GM23338 (cell line): ENCODE measurements around the gene PSMD6. TPM values are rescaled to one million over a fixed set of nuclear protein-coding genes. Genes with fewer than 3 reads are reported as not detected.

Experiments used
- ATAC-seq: fragments of 200-7000 bp; cut with Tn5 transposase; 3 replicates; pipeline ENCODE4 v1.9.1; 2020
- DNase-seq: peaks from one replicate; pipeline ENCODE4 v3.0.0-alpha.2; 2015; ENCODE audit warnings: low spot score
- H2AFZ ChIP-seq: fragments of 200-600 bp; sonication (generic); 2 replicates; pipeline ENCODE4 v1.8.0; 2016; ENCODE audit warnings: antibody characterized with exemption, mild to moderate bottlenecking, moderate library complexity
- H3F3A ChIP-seq: fragments of 200-600 bp; sonication (generic); replicated peaks from 2 replicates; pipeline ENCODE4 v1.8.0; 2017; ENCODE audit warnings: antibody characterized with exemption, mixed run types, low read depth
- H3K27ac ChIP-seq: fragments of 200-600 bp; sonication (generic); 2 replicates; pipeline ENCODE4 v1.6.1; 2016; ENCODE audit warnings: low read depth
- H3K27me3 ChIP-seq: fragments of 200-600 bp; sonication (generic); 2 replicates; pipeline ENCODE4 v1.8.0; 2016; ENCODE audit warnings: mild to moderate bottlenecking, mixed run types, moderate library complexity; ENCODE audit not compliant: insufficient read depth
- H3K36me3 ChIP-seq: fragments of 200-600 bp; sonication (generic); 2 replicates; pipeline ENCODE4 v1.8.0; 2016; ENCODE audit warnings: mild to moderate bottlenecking; ENCODE audit not compliant: insufficient read depth
- H3K4me1 ChIP-seq: fragments of 200-600 bp; sonication (generic); 2 replicates; pipeline ENCODE4 v1.8.0; 2016; ENCODE audit warnings: mild to moderate bottlenecking, moderate library complexity; ENCODE audit not compliant: insufficient read depth
- H3K4me2 ChIP-seq: fragments of 200-600 bp; sonication (generic); 2 replicates; pipeline ENCODE4 v1.7.1; 2017; ENCODE audit warnings: mixed run types
- H3K4me3 ChIP-seq: fragments of 200-600 bp; sonication (generic); 2 replicates; pipeline ENCODE4 v1.6.1; 2016; ENCODE audit warnings: mixed run types
- H3K79me2 ChIP-seq: fragments of 200-600 bp; sonication (generic); replicated peaks from 2 replicates; pipeline ENCODE4 v1.8.0; 2017; ENCODE audit warnings: mild to moderate bottlenecking; ENCODE audit not compliant: insufficient read depth
- H3K9me2 ChIP-seq: fragments of 200-600 bp; sonication (generic); 2 replicates; pipeline ENCODE4 v1.8.0; 2017; ENCODE audit not compliant: insufficient read depth
- H4K20me1 ChIP-seq: fragments of 200-600 bp; sonication (generic); replicated peaks from 2 replicates; pipeline ENCODE4 v1.8.0; 2017; ENCODE audit warnings: mild to moderate bottlenecking; ENCODE audit not compliant: insufficient read depth
- H3K27ac Mint-ChIP-seq: 2 replicates; pipeline ENCODE4 v1.8.0; 2020; ENCODE audit warnings: inconsistent platforms, mild to moderate bottlenecking, moderate library complexity, mixed read lengths
- H3K27me3 Mint-ChIP-seq: 3 replicates; pipeline ENCODE4 v1.8.0; 2022; ENCODE audit warnings: low read depth, mild to moderate bottlenecking, moderate library complexity, mixed read lengths, inconsistent platforms; ENCODE audit not compliant: insufficient read depth, poor library complexity
- H3K36me3 Mint-ChIP-seq: 3 replicates; pipeline ENCODE4 v1.8.0; 2021; ENCODE audit warnings: low read depth, mild to moderate bottlenecking, inconsistent platforms, moderate library complexity, mixed read lengths
- H3K4me1 Mint-ChIP-seq: 3 replicates; pipeline ENCODE4 v1.8.0; 2020; ENCODE audit warnings: mild to moderate bottlenecking, inconsistent platforms, mixed read lengths
- H3K4me3 Mint-ChIP-seq: 3 replicates; pipeline ENCODE4 v1.8.0; 2021; ENCODE audit warnings: moderate library complexity, mild to moderate bottlenecking, inconsistent platforms, mixed read lengths
- H3K9me3 Mint-ChIP-seq: 3 replicates; pipeline ENCODE4 v1.8.0; 2020; ENCODE audit warnings: moderate library complexity, mild to moderate bottlenecking, inconsistent platforms, mixed read lengths
- CREB1 ChIP-seq: fragments of 250-450 bp; sonication (Bioruptor Pico); IDR thresholded peaks from 2 replicates; pipeline ENCODE4 v1.5.0; 2020; ENCODE audit warnings: low read depth, mild to moderate bottlenecking, moderate library complexity
- EZH2 ChIP-seq: fragments of 200-600 bp; sonication (generic); IDR thresholded peaks from one replicate; pipeline ENCODE4 v1.8.0; 2017; ENCODE audit warnings: antibody characterized with exemption, mild to moderate bottlenecking, low read depth; ENCODE audit not compliant: unreplicated experiment
- EZH2phosphoT487 ChIP-seq: fragments of 200-600 bp; sonication (generic); IDR thresholded peaks from one replicate; pipeline ENCODE4 v1.8.1; 2018; ENCODE audit warnings: antibody characterized with exemption; ENCODE audit not compliant: unreplicated experiment
- JUNB ChIP-seq: IDR thresholded peaks from one replicate; pipeline ENCODE4 v1.6.1; 2016; ENCODE audit warnings: antibody characterized with exemption; ENCODE audit not compliant: unreplicated experiment
- NANOG ChIP-seq: IDR thresholded peaks from 2 replicates; pipeline ENCODE4 v1.6.1; 2016; ENCODE audit warnings: antibody characterized with exemption, borderline replicate concordance
- POLR2AphosphoS5 ChIP-seq: IDR thresholded peaks from 2 replicates; pipeline ENCODE4 v1.6.1; 2016; ENCODE audit warnings: antibody characterized with exemption, low read depth
- STAT1 ChIP-seq: IDR thresholded peaks from one replicate; pipeline ENCODE4 v1.6.1; 2016; ENCODE audit warnings: antibody characterized with exemption; ENCODE audit not compliant: unreplicated experiment
- ZNF114 ChIP-seq: fragments of 250-450 bp; sonication (Bioruptor Pico); IDR thresholded peaks from 2 replicates; pipeline ENCODE4 v1.5.0; 2020; ENCODE audit warnings: mild to moderate bottlenecking, moderate library complexity
- ZNF331 ChIP-seq: fragments of 250-450 bp; sonication (Bioruptor Pico); IDR thresholded peaks from 2 replicates; pipeline ENCODE4 v1.5.0; 2020; ENCODE audit warnings: low read depth, mild to moderate bottlenecking, moderate library complexity
- polyA plus RNA-seq: library from polyadenylated mRNA; unstranded; fragments of >200 nt; fragmentation: Nextera tagmentation; extraction: Ambion mirVana; gene quantifications from 2 replicates; pipeline ENCODE4 v1.2.1, GENCODE V29; 2016
- total RNA-seq: library from RNA; depleted of rRNA; stranded (reverse); fragments of >200 nt; shearing (Covaris generic); gene quantifications from 2 replicates; pipeline ENCODE4 v1.2.3, GENCODE V29; 2014
- TF ChIP-seq, protein P1 (sequence below): IDR thresholded peaks from 2 replicates; pipeline ENCODE4 v1.6.1; 2016; ENCODE audit warnings: antibody characterized with exemption
- TF ChIP-seq, protein P2 (sequence below), 2 experiments: fragments of 200-600 bp in 1 of 2; sonication (generic) in 1 of 2; conservative IDR thresholded peaks; 2 replicates each; pipeline versions ENCODE4 v1.5.1 to v1.6.1; 2016 to 2017; ENCODE audit warnings: antibody characterized with exemption in 2 of 2, low read depth in 2 of 2, mild to moderate bottlenecking in 2 of 2, moderate library complexity in 1 of 2
- TF ChIP-seq, protein P3 (sequence below): fragments of 250-450 bp; sonication (Bioruptor Pico); IDR thresholded peaks from 2 replicates; pipeline ENCODE4 v1.5.0; 2020; ENCODE audit warnings: mild to moderate bottlenecking, moderate library complexity
- TF ChIP-seq, protein P4 (sequence below): IDR thresholded peaks from one replicate; pipeline ENCODE4 v1.6.1; 2018; ENCODE audit warnings: antibody characterized with exemption; ENCODE audit not compliant: unreplicated experiment

The PSMD6 gene
- total and polyA plus RNA-seq, 2 experiments from 2014 or later: 98.1 to 205 TPM

GRCh38 chr3:63963496-63963895 is 59.8 kb downstream of the PSMD6 start:
- no peak overlapping the region for H3K4me3 Mint-ChIP-seq
- no peak overlapping the region for H3K27ac Mint-ChIP-seq
- H3K27me3 ChIP-seq: no peaks in the 10 kb centered on the region
- no peak for DNase-seq
- H3K79me2 ChIP-seq: peaks cover 3% of the 10 kb centered on the region; the same call in 1 of the 2 replicates
- H3K4me2 ChIP-seq: no peak overlapping the region
- no peak for ATAC-seq
- H4K20me1 ChIP-seq: no peaks in the 10 kb centered on the region
- no peaks in the 10 kb centered on the region for H3K9me3 Mint-ChIP-seq
- H3K9me2 ChIP-seq: no peaks in the 10 kb centered on the region
- H3K4me1 ChIP-seq: peaks cover 37% of the 10 kb centered on the region
- H3K36me3 Mint-ChIP-seq: no peaks in the 10 kb centered on the region
- no peak overlapping the region for H3K4me3 ChIP-seq
- no peak overlapping the region for H2AFZ ChIP-seq
- no peaks in the 10 kb centered on the region for H3K36me3 ChIP-seq
- H3K27me3 Mint-ChIP-seq: peaks cover 3% of the 10 kb centered on the region
- H3F3A ChIP-seq: no peaks in the 10 kb centered on the region
- TF ChIP-seq, protein P1, sequence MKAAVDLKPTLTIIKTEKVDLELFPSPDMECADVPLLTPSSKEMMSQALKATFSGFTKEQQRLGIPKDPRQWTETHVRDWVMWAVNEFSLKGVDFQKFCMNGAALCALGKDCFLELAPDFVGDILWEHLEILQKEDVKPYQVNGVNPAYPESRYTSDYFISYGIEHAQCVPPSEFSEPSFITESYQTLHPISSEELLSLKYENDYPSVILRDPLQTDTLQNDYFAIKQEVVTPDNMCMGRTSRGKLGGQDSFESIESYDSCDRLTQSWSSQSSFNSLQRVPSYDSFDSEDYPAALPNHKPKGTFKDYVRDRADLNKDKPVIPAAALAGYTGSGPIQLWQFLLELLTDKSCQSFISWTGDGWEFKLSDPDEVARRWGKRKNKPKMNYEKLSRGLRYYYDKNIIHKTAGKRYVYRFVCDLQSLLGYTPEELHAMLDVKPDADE: no peak
- TF ChIP-seq STAT1 (no peak), NANOG (no peak), EZH2 (no peak), ZNF114 (CRISPR knock-in tag) (no peak), JUNB (no peak), POLR2AphosphoS5 (no peak), CREB1 (no peak), EZH2phosphoT487 (no peak), ZNF331 (CRISPR knock-in tag) (no peak)
- TF ChIP-seq, protein P2, sequence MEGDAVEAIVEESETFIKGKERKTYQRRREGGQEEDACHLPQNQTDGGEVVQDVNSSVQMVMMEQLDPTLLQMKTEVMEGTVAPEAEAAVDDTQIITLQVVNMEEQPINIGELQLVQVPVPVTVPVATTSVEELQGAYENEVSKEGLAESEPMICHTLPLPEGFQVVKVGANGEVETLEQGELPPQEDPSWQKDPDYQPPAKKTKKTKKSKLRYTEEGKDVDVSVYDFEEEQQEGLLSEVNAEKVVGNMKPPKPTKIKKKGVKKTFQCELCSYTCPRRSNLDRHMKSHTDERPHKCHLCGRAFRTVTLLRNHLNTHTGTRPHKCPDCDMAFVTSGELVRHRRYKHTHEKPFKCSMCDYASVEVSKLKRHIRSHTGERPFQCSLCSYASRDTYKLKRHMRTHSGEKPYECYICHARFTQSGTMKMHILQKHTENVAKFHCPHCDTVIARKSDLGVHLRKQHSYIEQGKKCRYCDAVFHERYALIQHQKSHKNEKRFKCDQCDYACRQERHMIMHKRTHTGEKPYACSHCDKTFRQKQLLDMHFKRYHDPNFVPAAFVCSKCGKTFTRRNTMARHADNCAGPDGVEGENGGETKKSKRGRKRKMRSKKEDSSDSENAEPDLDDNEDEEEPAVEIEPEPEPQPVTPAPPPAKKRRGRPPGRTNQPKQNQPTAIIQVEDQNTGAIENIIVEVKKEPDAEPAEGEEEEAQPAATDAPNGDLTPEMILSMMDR (conservative IDR thresholded peaks at IDR 0.05; ENCODE audit: low read depth in 2 of 2): no peak
- TF ChIP-seq, protein P3, sequence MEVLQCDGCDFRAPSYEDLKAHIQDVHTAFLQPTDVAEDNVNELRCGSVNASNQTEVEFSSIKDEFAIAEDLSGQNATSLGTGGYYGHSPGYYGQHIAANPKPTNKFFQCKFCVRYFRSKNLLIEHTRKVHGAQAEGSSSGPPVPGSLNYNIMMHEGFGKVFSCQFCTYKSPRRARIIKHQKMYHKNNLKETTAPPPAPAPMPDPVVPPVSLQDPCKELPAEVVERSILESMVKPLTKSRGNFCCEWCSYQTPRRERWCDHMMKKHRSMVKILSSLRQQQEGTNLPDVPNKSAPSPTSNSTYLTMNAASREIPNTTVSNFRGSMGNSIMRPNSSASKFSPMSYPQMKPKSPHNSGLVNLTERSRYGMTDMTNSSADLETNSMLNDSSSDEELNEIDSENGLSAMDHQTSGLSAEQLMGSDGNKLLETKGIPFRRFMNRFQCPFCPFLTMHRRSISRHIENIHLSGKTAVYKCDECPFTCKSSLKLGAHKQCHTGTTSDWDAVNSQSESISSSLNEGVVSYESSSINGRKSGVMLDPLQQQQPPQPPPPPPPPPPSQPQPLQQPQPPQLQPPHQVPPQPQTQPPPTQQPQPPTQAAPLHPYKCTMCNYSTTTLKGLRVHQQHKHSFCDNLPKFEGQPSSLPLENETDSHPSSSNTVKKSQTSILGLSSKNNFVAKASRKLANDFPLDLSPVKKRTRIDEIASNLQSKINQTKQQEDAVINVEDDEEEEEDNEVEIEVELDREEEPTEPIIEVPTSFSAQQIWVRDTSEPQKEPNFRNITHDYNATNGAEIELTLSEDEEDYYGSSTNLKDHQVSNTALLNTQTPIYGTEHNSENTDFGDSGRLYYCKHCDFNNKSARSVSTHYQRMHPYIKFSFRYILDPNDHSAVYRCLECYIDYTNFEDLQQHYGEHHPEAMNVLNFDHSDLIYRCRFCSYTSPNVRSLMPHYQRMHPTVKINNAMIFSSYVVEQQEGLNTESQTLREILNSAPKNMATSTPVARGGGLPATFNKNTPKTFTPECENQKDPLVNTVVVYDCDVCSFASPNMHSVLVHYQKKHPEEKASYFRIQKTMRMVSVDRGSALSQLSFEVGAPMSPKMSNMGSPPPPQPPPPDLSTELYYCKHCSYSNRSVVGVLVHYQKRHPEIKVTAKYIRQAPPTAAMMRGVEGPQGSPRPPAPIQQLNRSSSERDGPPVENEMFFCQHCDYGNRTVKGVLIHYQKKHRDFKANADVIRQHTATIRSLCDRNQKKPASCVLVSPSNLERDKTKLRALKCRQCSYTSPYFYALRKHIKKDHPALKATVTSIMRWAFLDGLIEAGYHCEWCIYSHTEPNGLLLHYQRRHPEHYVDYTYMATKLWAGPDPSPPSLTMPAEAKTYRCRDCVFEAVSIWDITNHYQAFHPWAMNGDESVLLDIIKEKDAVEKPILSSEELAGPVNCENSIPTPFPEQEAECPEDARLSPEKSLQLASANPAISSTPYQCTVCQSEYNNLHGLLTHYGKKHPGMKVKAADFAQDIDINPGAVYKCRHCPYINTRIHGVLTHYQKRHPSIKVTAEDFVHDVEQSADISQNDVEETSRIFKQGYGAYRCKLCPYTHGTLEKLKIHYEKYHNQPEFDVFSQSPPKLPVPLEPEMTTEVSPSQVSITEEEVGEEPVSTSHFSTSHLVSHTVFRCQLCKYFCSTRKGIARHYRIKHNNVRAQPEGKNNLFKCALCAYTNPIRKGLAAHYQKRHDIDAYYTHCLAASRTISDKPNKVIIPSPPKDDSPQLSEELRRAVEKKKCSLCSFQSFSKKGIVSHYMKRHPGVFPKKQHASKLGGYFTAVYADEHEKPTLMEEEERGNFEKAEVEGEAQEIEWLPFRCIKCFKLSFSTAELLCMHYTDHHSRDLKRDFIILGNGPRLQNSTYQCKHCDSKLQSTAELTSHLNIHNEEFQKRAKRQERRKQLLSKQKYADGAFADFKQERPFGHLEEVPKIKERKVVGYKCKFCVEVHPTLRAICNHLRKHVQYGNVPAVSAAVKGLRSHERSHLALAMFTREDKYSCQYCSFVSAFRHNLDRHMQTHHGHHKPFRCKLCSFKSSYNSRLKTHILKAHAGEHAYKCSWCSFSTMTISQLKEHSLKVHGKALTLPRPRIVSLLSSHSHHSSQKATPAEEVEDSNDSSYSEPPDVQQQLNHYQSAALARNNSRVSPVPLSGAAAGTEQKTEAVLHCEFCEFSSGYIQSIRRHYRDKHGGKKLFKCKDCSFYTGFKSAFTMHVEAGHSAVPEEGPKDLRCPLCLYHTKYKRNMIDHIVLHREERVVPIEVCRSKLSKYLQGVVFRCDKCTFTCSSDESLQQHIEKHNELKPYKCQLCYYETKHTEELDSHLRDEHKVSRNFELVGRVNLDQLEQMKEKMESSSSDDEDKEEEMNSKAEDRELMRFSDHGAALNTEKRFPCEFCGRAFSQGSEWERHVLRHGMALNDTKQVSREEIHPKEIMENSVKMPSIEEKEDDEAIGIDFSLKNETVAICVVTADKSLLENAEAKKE (CRISPR knock-in tag): no peak
- TF ChIP-seq, protein P4, sequence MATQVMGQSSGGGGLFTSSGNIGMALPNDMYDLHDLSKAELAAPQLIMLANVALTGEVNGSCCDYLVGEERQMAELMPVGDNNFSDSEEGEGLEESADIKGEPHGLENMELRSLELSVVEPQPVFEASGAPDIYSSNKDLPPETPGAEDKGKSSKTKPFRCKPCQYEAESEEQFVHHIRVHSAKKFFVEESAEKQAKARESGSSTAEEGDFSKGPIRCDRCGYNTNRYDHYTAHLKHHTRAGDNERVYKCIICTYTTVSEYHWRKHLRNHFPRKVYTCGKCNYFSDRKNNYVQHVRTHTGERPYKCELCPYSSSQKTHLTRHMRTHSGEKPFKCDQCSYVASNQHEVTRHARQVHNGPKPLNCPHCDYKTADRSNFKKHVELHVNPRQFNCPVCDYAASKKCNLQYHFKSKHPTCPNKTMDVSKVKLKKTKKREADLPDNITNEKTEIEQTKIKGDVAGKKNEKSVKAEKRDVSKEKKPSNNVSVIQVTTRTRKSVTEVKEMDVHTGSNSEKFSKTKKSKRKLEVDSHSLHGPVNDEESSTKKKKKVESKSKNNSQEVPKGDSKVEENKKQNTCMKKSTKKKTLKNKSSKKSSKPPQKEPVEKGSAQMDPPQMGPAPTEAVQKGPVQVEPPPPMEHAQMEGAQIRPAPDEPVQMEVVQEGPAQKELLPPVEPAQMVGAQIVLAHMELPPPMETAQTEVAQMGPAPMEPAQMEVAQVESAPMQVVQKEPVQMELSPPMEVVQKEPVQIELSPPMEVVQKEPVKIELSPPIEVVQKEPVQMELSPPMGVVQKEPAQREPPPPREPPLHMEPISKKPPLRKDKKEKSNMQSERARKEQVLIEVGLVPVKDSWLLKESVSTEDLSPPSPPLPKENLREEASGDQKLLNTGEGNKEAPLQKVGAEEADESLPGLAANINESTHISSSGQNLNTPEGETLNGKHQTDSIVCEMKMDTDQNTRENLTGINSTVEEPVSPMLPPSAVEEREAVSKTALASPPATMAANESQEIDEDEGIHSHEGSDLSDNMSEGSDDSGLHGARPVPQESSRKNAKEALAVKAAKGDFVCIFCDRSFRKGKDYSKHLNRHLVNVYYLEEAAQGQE: no peak
- H3K4me1 Mint-ChIP-seq: peaks cover 60% of the 10 kb centered on the region
- no peak overlapping the region for H3K27ac ChIP-seq
